Tibial nerve (tissue), 4 donors: ENCODE data around the gene TBC1D20.

Source experiments
- EP300 ChIP-seq, 2 donors: sonication (generic); formaldehyde crosslinking; IDR thresholded peaks; one replicate each; pipeline ENCODE4 v1.6.1; 2017; ENCODE audit warnings: antibody characterized with exemption in 2 of 2, mild to moderate bottlenecking in 1 of 2
- POLR2A ChIP-seq, 2 donors: fragments of 450-650 bp; IDR thresholded peaks; one replicate each; pipeline ENCODE4 v1.6.1; 2017; ENCODE audit warnings: antibody characterized with exemption in 2 of 2, mild to moderate bottlenecking in 2 of 2, moderate library complexity in 2 of 2
- TF ChIP-seq, protein P1 (sequence below), 5 experiments: fragments of 200-600 bp in 3 of 5; fragments of 450-650 bp in 2 of 5; sonication (generic) in 3 of 5; IDR thresholded peaks; one replicate each; pipeline ENCODE4 v1.5.1; 2016 to 2019; ENCODE audit warnings: antibody characterized with exemption in 5 of 5, mild to moderate bottlenecking in 3 of 5, moderate library complexity in 2 of 5

DNA sequence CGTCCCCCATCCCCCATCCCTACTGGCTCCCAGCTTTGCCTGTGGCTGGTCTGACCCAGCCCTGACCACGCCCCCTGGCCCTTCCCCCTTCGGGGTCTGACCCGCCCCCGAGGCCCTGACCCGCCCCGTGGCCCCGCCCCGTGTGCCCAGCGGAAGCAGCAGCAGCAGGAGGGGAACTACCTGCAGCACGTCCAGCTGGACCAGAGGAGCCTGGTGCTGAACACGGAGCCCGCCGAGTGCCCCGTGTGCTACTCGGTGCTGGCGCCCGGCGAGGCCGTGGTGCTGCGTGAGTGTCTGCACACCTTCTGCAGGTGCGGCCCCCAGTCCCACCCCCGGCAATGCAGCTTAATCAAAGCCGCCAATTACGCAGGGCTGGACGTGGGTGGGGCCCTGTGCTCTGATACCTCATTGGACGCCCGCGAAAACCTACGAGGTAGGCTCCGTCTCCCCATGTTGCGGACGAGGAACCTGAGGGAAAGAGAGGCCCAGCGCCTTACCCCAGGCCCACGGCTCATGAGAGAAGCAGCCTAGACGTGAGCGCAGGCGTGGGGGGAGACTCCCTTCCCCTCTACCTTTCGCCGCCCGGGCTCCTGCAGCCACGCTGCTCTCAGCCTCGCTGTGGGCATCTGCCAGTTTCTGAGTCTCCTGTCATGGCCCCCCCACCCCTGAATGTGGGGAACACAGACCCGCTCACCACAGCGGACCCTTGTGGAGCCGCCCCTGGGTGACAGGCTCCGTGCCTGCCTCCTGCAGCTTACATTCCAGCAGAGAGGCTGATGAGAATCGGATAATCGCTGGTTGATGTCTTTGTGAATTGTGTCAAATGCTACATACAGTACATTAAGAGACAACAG is 41.4 kb downstream of the TBC1D20 start:
- TF ChIP-seq, protein P1, sequence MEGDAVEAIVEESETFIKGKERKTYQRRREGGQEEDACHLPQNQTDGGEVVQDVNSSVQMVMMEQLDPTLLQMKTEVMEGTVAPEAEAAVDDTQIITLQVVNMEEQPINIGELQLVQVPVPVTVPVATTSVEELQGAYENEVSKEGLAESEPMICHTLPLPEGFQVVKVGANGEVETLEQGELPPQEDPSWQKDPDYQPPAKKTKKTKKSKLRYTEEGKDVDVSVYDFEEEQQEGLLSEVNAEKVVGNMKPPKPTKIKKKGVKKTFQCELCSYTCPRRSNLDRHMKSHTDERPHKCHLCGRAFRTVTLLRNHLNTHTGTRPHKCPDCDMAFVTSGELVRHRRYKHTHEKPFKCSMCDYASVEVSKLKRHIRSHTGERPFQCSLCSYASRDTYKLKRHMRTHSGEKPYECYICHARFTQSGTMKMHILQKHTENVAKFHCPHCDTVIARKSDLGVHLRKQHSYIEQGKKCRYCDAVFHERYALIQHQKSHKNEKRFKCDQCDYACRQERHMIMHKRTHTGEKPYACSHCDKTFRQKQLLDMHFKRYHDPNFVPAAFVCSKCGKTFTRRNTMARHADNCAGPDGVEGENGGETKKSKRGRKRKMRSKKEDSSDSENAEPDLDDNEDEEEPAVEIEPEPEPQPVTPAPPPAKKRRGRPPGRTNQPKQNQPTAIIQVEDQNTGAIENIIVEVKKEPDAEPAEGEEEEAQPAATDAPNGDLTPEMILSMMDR (IDR thresholded peaks at IDR 0.05) = no peak
- TF ChIP-seq EP300 (IDR thresholded peaks at IDR 0.05) (no peak), POLR2A (IDR thresholded peaks at IDR 0.05) (no peak)
